ENCODE results near the gene TTC27.

Gene TTC27

GRCh38 chr2:32801741-32802140, 173.9 kb downstream of the TTC27 start:
- in situ Hi-C loops (cut with HindIII; ENCODE audit: low sequenced_read_pairs) = no loop called here

DNA sequence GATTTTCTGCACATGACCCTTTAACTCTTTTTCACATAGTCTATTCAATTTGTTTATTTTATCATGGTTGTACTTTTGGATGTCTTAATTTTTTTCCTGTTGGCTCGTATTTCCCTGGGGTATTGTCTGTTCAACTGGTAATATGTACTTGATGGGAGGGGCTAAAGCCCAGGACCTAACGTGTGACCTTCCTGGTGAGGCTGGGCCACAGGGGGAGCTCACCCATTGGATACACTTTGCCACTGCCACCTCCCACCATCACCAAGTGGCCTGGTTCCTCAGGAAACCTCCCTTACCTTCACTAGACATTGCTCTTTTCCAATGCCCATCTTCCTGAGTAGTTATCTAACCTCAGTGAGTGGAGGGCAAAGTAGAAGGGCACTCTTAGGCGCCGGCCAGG, 175.0 kb downstream of the TTC27 start:
- in situ Hi-C loops (cut with HindIII; ENCODE audit: low sequenced_read_pairs) = no loop called here

GRCh38 chr2:32804205-32804604, 176.4 kb downstream of the TTC27 start:
- in situ Hi-C loops (cut with HindIII; ENCODE audit: low sequenced_read_pairs) = no loop called here

DNA sequence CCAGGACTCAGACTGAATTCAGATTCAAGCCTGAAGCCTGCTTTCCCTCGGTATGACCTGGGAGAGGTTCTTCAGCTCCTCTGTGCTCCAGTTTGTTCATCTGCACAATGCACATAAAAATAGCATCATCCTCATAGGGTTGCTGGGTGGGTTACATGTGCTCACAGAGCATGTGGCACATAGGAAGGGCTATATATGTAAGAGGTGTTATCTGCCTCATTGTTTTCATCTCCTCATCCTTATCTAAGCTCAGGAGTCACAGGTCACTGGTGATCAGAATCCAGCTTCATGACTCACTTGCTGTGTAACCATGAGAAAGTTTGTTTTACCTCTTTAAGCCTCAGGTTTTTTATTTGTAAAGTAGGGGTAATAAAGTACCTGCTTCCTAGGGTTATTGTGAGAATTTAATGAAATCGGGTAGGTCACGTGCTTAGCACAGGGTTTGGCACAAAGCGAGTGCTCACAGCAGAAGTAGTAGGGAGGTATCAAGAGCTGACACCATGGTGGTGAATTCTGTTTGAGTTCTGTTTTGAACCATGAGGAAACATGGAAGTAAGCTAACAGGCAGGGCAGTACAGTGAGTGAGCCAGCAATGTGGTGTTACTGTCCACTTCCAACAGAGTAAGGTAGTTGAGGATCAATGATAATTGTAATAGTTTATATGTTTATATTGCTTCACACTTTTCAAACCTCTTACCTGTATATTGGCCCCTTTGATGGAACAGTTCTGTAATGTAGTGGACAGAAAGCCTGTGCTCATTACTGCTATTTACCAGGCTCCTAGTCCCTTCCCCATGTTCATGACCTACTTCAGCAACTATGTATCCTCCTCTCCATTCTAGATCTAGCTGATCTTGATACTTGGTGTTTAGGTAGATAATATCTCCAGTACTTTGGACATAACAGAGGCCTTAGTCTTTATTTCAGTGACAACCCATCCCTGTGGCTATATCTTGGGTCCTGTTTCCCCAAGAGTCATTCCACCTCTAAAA, 177.6 kb downstream of the TTC27 start:
- in situ Hi-C loops (cut with HindIII; ENCODE audit: low sequenced_read_pairs) = no loop called here

GRCh38 chr2:32806857-32807256, 179.0 kb downstream of the TTC27 start:
- in situ Hi-C loops (cut with HindIII; ENCODE audit: low sequenced_read_pairs) = no loop called here

DNA sequence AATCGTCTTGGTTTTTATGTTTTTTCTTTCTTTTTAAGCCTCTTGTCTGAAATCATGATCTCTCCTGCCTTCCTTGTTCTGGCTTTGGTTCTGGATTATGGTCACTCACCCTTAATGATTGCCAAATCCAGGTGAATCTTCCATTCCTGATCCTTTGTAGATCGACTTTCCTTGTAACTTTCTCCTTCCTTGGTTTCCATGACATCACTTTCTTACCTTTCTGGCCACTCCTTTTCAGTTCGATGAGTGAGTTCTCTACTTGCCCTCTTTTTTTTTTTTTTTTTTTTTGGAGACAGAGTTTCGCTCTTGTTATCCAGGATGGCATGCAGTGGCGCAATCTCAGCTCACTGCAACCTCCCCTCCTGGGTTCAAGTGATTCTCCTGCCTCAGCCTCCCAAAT, 179.8 kb downstream of the TTC27 start:
- in situ Hi-C loops (cut with HindIII; ENCODE audit: low sequenced_read_pairs) = no loop called here

GRCh38 chr2:32810909-32811495, 183.2 kb downstream of the TTC27 start:
- in situ Hi-C loops (cut with HindIII; ENCODE audit: low sequenced_read_pairs) = no loop called here

GRCh38 chr2:32811696-32812095, 183.8 kb downstream of the TTC27 start:
- in situ Hi-C loops (cut with HindIII; ENCODE audit: low sequenced_read_pairs) = no loop called here

GRCh38 chr2:32812316-32812715, 184.5 kb downstream of the TTC27 start:
- in situ Hi-C loops (cut with HindIII; ENCODE audit: low sequenced_read_pairs) = no loop called here

GRCh38 chr2:32820088-32820487, 192.2 kb downstream of the TTC27 start:
- in situ Hi-C loops (cut with HindIII; ENCODE audit: low sequenced_read_pairs) = no loop called here

DNA sequence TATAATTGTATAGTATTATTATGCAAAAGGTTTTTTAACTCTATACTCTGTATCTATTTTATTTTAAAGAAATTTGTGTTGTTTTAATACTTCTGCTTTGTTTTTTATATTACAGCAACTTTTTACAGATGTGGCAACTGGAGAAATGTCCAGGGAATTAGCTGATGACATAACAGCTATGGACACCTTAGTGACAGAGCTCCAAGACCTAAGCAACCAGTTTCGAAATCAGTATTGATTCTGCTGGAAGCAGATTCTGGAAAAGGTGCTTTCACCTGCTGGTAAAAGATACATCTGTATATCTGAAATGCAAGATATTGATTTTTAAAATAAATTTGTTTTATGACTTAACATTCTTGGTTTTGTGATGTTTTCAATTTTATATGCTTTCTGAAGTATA, 192.9 kb downstream of the TTC27 start:
- in situ Hi-C loops (cut with HindIII; ENCODE audit: low sequenced_read_pairs) = no loop called here

DNA sequence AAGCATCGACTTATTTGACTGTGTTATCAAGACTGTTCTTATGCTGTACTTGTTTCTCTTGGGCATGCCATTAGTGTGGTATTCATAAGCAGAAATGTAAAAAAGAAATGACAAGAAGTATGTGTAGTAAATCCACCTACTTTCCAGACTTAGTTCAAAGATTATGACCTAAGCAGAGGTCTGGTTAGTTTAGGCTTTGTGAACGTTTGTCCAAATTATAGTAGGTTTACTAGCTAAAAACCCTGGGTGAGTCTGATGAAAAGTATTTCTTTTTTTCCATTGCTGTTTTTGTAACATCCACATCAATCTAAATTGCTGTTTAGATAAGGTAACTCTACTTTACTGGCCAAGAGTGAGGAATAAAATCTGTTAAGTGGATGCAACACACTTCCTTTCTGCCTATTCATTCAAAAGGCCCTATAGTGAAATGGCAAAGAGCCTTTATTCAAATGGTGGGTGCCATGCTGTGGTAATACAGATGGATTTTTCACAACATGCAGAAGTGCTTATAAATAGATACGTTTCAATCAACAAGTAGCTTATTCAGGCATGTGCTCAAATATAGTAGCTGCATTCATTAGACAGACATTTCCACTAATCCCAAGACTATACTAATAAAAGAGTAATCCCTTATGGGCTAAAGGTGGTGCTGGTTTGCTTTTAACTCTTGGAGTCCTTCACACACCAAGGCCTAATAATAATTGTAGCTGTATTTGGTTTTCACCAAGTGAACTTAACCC, 196.4 kb downstream of the TTC27 start:
- in situ Hi-C loops (cut with HindIII; ENCODE audit: low sequenced_read_pairs) = no loop called here

DNA sequence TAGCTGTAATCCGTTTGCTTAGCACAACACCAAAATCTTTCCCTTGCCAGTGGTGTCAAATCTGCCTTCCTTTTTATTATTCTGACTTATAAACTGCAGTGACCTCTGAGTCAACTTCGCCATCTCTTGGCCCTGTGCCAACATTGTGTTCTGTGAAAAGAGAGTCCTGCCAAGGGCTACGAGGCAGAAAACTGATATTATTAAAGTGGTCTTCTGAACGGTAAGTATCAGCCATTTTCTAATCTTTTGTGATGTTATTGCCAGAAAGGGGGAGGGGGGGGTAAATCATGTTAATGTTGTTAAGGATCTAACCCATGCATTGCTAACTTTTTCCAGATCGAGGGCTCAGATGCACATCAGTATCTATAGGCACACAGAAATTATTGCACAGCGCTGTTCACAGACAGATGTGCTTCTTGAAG, 197.5 kb downstream of the TTC27 start:
- in situ Hi-C loops (cut with HindIII; ENCODE audit: low sequenced_read_pairs) = no loop called here

GRCh38 chr2:32830196-32830595, 202.3 kb downstream of the TTC27 start:
- in situ Hi-C loops (cut with HindIII; ENCODE audit: low sequenced_read_pairs) = no loop called here

- in situ Hi-C loops (cut with HindIII; ENCODE audit: low sequenced_read_pairs) = no loop called here
Measured at GRCh38 chr2:32832821-32833220, 205.0 kb downstream of the TTC27 start.

DNA sequence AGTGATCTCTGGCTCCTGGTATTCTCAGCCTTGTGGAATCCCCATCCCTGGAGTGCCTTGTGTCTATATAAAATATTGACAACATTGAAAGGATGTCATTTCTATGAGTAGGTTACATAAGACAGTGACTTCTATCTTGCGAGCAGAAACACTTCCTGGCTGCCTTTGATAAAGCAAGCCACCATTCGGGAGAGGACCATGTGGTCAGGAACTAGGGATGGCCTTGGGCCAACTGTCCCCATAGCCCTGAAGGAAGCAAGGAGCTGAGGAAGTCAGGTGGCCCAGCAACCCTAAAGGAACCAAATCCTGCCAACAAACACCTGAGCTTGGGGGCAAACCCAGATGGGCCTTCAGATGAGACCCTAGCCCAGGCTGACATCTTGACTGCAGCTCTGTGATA, 205.9 kb downstream of the TTC27 start:
- in situ Hi-C loops (cut with HindIII; ENCODE audit: low sequenced_read_pairs) = no loop called here

DNA sequence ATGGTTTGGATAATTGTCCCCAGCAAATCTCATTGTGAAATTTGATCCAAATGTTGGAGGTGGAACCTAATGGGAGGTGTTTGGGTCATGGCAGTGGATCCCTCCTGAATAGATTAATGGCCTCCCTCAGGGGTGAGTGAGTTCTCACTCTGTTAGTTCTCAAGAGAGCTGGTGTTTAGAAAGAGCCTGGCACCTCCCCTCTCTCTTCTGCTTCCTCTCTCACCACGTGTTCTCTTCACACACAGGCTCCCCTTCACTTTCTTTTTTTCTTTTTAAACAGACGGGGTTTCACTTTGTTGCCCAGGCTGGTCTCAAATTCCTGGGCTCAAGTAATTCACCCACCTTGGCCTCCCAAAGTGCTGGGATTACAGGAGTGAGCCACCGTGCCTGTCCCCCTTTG, 207.3 kb downstream of the TTC27 start:
- in situ Hi-C loops (cut with HindIII; ENCODE audit: low sequenced_read_pairs) = loop anchor here (5.0 kb wide), 1 partner anchor 63 kb away; no protein-coding TSS in a partner anchor

- in situ Hi-C loops (cut with HindIII; ENCODE audit: low sequenced_read_pairs) = loop anchor here (5.0 kb wide), 1 partner anchor 65 kb away; no protein-coding TSS in a partner anchor
Measured at GRCh38 chr2:32836933-32837332, 209.1 kb downstream of the TTC27 start.

DNA sequence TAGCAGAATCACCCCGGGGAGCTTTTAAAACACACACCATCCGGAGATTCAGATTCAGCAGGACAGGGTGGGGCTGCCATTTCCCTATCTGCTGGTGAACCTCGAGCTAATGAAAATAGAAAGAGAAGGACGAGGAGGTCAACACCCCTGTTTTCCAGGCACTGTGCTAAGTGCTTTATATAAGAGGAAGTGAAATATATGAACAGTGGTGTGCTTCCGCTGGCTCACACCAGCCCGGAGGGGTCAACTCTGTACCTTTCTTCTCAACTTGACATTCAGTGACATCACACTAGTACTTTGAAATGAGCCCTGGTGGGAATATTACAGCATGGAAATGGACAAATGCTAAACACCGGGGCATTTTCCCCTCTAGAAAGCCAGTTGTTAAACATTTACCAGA, 210.6 kb downstream of the TTC27 start:
- in situ Hi-C loops (cut with HindIII; ENCODE audit: low sequenced_read_pairs) = loop anchor here (5.0 kb wide), 1 partner anchor 66 kb away; no protein-coding TSS in a partner anchor

- in situ Hi-C loops (cut with HindIII; ENCODE audit: low sequenced_read_pairs) = loop anchor here (5.0 kb wide), 1 partner anchor 67 kb away; no protein-coding TSS in a partner anchor
Measured at GRCh38 chr2:32838949-32839348, 211.1 kb downstream of the TTC27 start.
